PC-3 (cell line): ENCODE data around the gene KAT6B. TPM values are rescaled to one million over a fixed set of nuclear protein-coding genes. Genes with fewer than 3 reads are reported as not detected.

ENCODE experiments used
- ATAC-seq: fragments of 200-7000 bp; cut with Tn5 transposase; 2 replicates; pipeline ENCODE4 v1.9.1; 2020; ENCODE audit warnings: mild to moderate bottlenecking, moderate library complexity
- BruUV-seq: library from RNA; stranded (reverse); fragments of 400-500 nt; replicated peaks from 2 replicates; lab custom pipeline; 2021; lab: Mats Ljungman, UMichigan
- CTCF ChIA-PET: fragments of 300-600 bp; sonication (Branson Sonifier 250); formaldehyde crosslinking; loops from one replicate; lab custom pipeline; 2022; ENCODE audit warnings: antibody characterized with exemption; lab: Charles Lee
- POLR2A ChIA-PET: fragments of 300-600 bp; sonication (Branson Sonifier 250); formaldehyde crosslinking; loops from one replicate; lab custom pipeline; 2022; ENCODE audit warnings: antibody characterized with exemption; ENCODE audit not compliant: unreplicated experiment; lab: Charles Lee
- DNase-seq: peaks from one replicate; pipeline ENCODE4 v3.0.0-alpha.2; 2015
- H2AFZ ChIP-seq: fragments of 300-600 bp; sonication (generic); 2 replicates; pipeline ENCODE4 v1.6.0; 2016; ENCODE audit warnings: antibody characterized with exemption, low read length
- H3F3A ChIP-seq: fragments of 300-600 bp; sonication (generic); one replicate; pipeline ENCODE4 v1.6.0; 2017; ENCODE audit warnings: antibody characterized with exemption, low read length, control low read depth, mild to moderate bottlenecking; ENCODE audit not compliant: unreplicated experiment
- H3K27ac ChIP-seq: fragments of 300-600 bp; sonication (generic); 2 replicates; pipeline ENCODE4 v1.5.1; 2016; ENCODE audit warnings: mild to moderate bottlenecking, low read length
- H3K27me3 ChIP-seq: fragments of 300-600 bp; sonication (generic); 2 replicates; pipeline ENCODE4 v1.6.1; 2016; ENCODE audit warnings: low read length, mixed read lengths
- H3K36me3 ChIP-seq: fragments of 300-600 bp; sonication (generic); 2 replicates; pipeline ENCODE4 v1.6.1; 2016; ENCODE audit warnings: low read depth, mixed run types, low read length, mixed read lengths
- H3K4me1 ChIP-seq: fragments of 300-600 bp; sonication (generic); 2 replicates; pipeline ENCODE4 v1.5.1; 2016; ENCODE audit warnings: low read length; ENCODE audit not compliant: insufficient read depth
- H3K4me2 ChIP-seq: fragments of 300-600 bp; sonication (generic); 2 replicates; pipeline ENCODE4 v1.6.0; 2016; ENCODE audit warnings: low read length
- H3K4me3 ChIP-seq: fragments of 300-600 bp; sonication (generic); 2 replicates; pipeline ENCODE4 v1.5.1; 2016; ENCODE audit warnings: mild to moderate bottlenecking, low read length, mixed read lengths
- H3K79me2 ChIP-seq: fragments of 300-600 bp; sonication (generic); 2 replicates; pipeline ENCODE4 v1.6.1; 2017; ENCODE audit warnings: low read length, mixed read lengths
- H3K9ac ChIP-seq: fragments of 300-600 bp; sonication (generic); 2 replicates; pipeline ENCODE4 v1.6.0; 2016; ENCODE audit warnings: mild to moderate bottlenecking, low read length
- H3K9me2 ChIP-seq: fragments of 300-600 bp; sonication (generic); replicated peaks from 2 replicates; pipeline ENCODE4 v1.6.1; 2016; ENCODE audit warnings: mixed run types, low read length, mixed read lengths
- H3K9me3 ChIP-seq: fragments of 300-600 bp; sonication (generic); 2 replicates; pipeline ENCODE4 v1.6.1; 2016; ENCODE audit warnings: low read length, mixed read lengths
- H4K20me1 ChIP-seq: fragments of 300-600 bp; sonication (generic); 2 replicates; pipeline ENCODE4 v1.6.1; 2016; ENCODE audit warnings: low read length, mixed read lengths
- EZH2 ChIP-seq: fragments of 300-600 bp; sonication (generic); IDR thresholded peaks from one replicate; pipeline ENCODE4 v1.6.1; 2017; ENCODE audit warnings: antibody characterized with exemption, mild to moderate bottlenecking, low read length; ENCODE audit not compliant: unreplicated experiment
- EZH2phosphoT487 ChIP-seq: fragments of 300-600 bp; sonication (generic); IDR thresholded peaks from 2 replicates; pipeline ENCODE4 v1.6.1; 2018; ENCODE audit warnings: mild to moderate bottlenecking, antibody characterized with exemption, low read length, borderline replicate concordance
- intact Hi-C: fragments of 100-400 bp; cut with micrococcal nuclease; formaldehyde crosslinking; loops from 2 replicates; pipeline ENCODE4 v1.9.0; 2023
- total RNA-seq: library from RNA; depleted of rRNA; stranded (reverse); fragments of >200 nt; gene quantifications from 2 replicates; pipeline ENCODE4 v1.2.3, GENCODE V29; 2014
- TF ChIP-seq, protein P1 (sequence below): fragments of 300-600 bp; sonication (generic); conservative IDR thresholded peaks from 2 replicates; pipeline ENCODE4 v1.5.1; 2017; ENCODE audit warnings: antibody characterized with exemption, low read depth, mild to moderate bottlenecking, low read length

The KAT6B gene
- total RNA-seq, 1 experiment from 2014 or later = 94.5 TPM

DNA sequence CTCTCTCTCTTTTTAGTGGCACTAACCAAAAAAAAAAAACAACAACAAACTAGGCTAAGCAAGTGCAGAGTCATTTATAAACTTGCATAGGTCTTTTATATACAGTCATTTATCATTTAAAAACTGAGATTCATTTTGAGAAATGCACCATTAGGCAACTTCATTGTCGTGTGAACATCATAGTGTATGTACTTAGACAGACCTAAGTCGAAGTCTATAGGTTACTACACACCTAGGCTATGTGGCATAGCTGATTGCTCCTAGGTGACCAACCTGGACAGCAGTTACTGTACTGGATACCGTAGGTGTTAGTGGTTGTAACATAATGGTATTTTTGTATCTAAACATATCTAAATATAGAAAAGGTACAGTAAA is 175.9 kb downstream of the KAT6B start:
- intact Hi-C loops = no loop called here
- H3F3A ChIP-seq = no peaks in the 10 kb centered on the region
- H3K4me3 ChIP-seq = no peak overlapping the region
- peaks cover 26% of the 10 kb centered on the region; the same call in 1 of the 2 replicates for H3K36me3 ChIP-seq
- no peak overlapping the region for H2AFZ ChIP-seq
- no peak overlapping the region for H3K27ac ChIP-seq
- BruUV-seq = no TSS peak
- no peak for ATAC-seq
- TF ChIP-seq, protein P1, sequence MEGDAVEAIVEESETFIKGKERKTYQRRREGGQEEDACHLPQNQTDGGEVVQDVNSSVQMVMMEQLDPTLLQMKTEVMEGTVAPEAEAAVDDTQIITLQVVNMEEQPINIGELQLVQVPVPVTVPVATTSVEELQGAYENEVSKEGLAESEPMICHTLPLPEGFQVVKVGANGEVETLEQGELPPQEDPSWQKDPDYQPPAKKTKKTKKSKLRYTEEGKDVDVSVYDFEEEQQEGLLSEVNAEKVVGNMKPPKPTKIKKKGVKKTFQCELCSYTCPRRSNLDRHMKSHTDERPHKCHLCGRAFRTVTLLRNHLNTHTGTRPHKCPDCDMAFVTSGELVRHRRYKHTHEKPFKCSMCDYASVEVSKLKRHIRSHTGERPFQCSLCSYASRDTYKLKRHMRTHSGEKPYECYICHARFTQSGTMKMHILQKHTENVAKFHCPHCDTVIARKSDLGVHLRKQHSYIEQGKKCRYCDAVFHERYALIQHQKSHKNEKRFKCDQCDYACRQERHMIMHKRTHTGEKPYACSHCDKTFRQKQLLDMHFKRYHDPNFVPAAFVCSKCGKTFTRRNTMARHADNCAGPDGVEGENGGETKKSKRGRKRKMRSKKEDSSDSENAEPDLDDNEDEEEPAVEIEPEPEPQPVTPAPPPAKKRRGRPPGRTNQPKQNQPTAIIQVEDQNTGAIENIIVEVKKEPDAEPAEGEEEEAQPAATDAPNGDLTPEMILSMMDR = no peak
- no peak for TF ChIP-seq EZH2
- no peak for TF ChIP-seq EZH2phosphoT487
- CTCF ChIA-PET = interaction anchor here (0.5 kb wide), 1 partner anchor 175 kb away, joined by 3 read pairs; no protein-coding TSS in a partner anchor
- H3K4me2 ChIP-seq = no peak overlapping the region
- no peaks in the 10 kb centered on the region for H3K9me3 ChIP-seq
- DNase-seq = no peak
- H4K20me1 ChIP-seq = no peaks in the 10 kb centered on the region
- H3K27me3 ChIP-seq = no peaks in the 10 kb centered on the region
- POLR2A ChIA-PET = no interaction called here
- H3K4me1 ChIP-seq = no peaks in the 10 kb centered on the region
- H3K79me2 ChIP-seq = no peaks in the 10 kb centered on the region
- no peaks in the 10 kb centered on the region for H3K9me2 ChIP-seq
- H3K9ac ChIP-seq = no peak overlapping the region

- no peak for DNase-seq
- Histone ChIP-seq H3K4me3 (no peak overlapping the region), H3K9me3 (no peaks in the 10 kb centered on the region), H4K20me1 (no peaks in the 10 kb centered on the region), H3K79me2 (no peaks in the 10 kb centered on the region), H3K27ac (no peak overlapping the region), H3F3A (no peaks in the 10 kb centered on the region), H3K4me1 (no peaks in the 10 kb centered on the region), H3K4me2 (no peak overlapping the region), H3K36me3 (peaks cover 24% of the 10 kb centered on the region; the same call in 1 of the 2 replicates), H3K9ac (no peak overlapping the region), H2AFZ (no peak overlapping the region), H3K9me2 (no peaks in the 10 kb centered on the region), H3K27me3 (no peaks in the 10 kb centered on the region)
- no TSS peak for BruUV-seq
- no peak; the same call in 1 of the 2 replicates for ATAC-seq
- CTCF ChIA-PET = no interaction called here
- TF ChIP-seq EZH2phosphoT487 (no peak), EZH2 (no peak)
- TF ChIP-seq, protein P1 = no peak
- POLR2A ChIA-PET = interaction anchor here (0.6 kb wide), 2 partner anchors 10 to 335 kb away, joined by 3 to 8 read pairs; no protein-coding TSS in a partner anchor
- intact Hi-C loops = no loop called here
Observed at GRCh38 chr10:75002967-75003594, 176.7 kb downstream of the KAT6B start.

DNA sequence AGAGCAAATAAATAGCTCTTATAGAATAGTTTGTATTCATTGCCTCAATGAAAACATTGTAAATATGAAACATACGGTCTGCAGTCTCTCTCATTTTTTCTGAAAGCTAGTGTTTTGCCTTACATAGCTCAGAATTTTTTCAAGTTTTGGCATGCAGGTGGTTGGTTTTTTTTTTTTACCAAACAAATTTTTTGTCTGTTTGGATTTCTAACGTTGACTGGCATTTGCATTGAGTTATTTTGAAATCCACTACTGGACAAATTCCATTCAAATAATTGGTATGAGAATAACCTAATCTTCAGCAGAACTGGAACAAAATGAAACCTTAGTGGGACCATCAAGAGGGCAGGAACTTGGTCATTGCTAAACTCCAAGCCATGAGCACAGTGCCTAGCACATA is 177.5 kb downstream of the KAT6B start:
- peaks cover 19% of the 10 kb centered on the region; the same call in 1 of the 2 replicates for H3K36me3 ChIP-seq
- no peaks in the 10 kb centered on the region for H3K9me2 ChIP-seq
- ChIA-PET CTCF (no interaction called here), POLR2A (interaction anchor here (0.6 kb wide), 1 partner anchor 336 kb away, joined by 8 read pairs; no protein-coding TSS in a partner anchor)
- H3K9ac ChIP-seq = no peak overlapping the region
- H3K4me3 ChIP-seq = no peak overlapping the region
- H3K4me2 ChIP-seq = no peak overlapping the region
- DNase-seq (no peak), ATAC-seq (no peak)
- no peaks in the 10 kb centered on the region for H3F3A ChIP-seq
- no peaks in the 10 kb centered on the region for H3K9me3 ChIP-seq
- H3K27me3 ChIP-seq = no peaks in the 10 kb centered on the region
- H3K79me2 ChIP-seq = no peaks in the 10 kb centered on the region
- TF ChIP-seq, protein P1 = no peak
- TF ChIP-seq EZH2phosphoT487 (no peak), EZH2 (no peak)
- H3K4me1 ChIP-seq = no peaks in the 10 kb centered on the region
- H2AFZ ChIP-seq = no peak overlapping the region
- BruUV-seq = no TSS peak
- H4K20me1 ChIP-seq = no peaks in the 10 kb centered on the region
- no peak overlapping the region for H3K27ac ChIP-seq
- intact Hi-C loops = no loop called here
